Measurements from ENCODE around the gene NMUR2.

Gene NMUR2

GRCh38 chr5:152367554-152367953 lies 37.5 kb downstream of the NMUR2 start:
- no peak for DNase-seq

GRCh38 chr5:152366716-152367115 lies 38.4 kb downstream of the NMUR2 start:
- DNase-seq = no peak

- no peak for DNase-seq
These were observed 40.2 kb downstream of the NMUR2 start for GRCh38 chr5:152364899-152365298.

- no peak for DNase-seq
These were observed 40.9 kb downstream of the NMUR2 start for GRCh38 chr5:152364172-152364571.

- no peak for DNase-seq
These were observed 46.1 kb downstream of the NMUR2 start for GRCh38 chr5:152358861-152359568.

- DNase-seq = no peak
These were observed 48.6 kb downstream of the NMUR2 start for GRCh38 chr5:152356506-152356905.

- DNase-seq = no peak
These were observed 50.0 kb downstream of the NMUR2 start for GRCh38 chr5:152355061-152355460.

GRCh38 chr5:152353001-152353400 lies 52.1 kb downstream of the NMUR2 start:
- DNase-seq = no peak

GRCh38 chr5:152349683-152350526 lies 55.2 kb downstream of the NMUR2 start:
- DNase-seq = peak in 1 of 2 experiments; percentile 37
